Endothelial cell of umbilical vein (primary cell): ENCODE data around the gene C1QTNF4. TPM values are rescaled to one million over a fixed set of nuclear protein-coding genes. Genes with fewer than 3 reads are reported as not detected.

ENCODE experiments used
- BruUV-seq: library from RNA; stranded (reverse); fragments of 400-500 nt; replicated peaks from 2 replicates; lab custom pipeline; 2021; lab: Mats Ljungman, UMichigan
- CTCF ChIA-PET: fragments of 300-600, 350-600 bp; sonication (Branson Sonifier 250); formaldehyde crosslinking; loops from one replicate; lab custom pipeline; 2021; ENCODE audit warnings: antibody characterized with exemption, inconsistent platforms; lab: Charles Lee
- POLR2A ChIA-PET: fragments of 300-600, 350-600 bp; sonication (Branson Sonifier 250); formaldehyde crosslinking; loops from one replicate; lab custom pipeline; 2021; ENCODE audit warnings: antibody characterized with exemption, inconsistent platforms; lab: Charles Lee
- DNase-seq: peaks from one replicate; pipeline ENCODE4 v3.0.0-alpha.2; 2011; ENCODE audit warnings: low read depth, low spot score
- FAIRE-seq: peaks from 2 replicates; lab custom pipeline; 2011; peaks lifted over from hg19 to GRCh38; lab: Jason Lieb, UNC
- H2AFZ ChIP-seq: 2 replicates; pipeline ENCODE4 v1.6.0; 2012; ENCODE audit warnings: low read depth, low read length, control low read depth, inconsistent platforms
- H3K27ac ChIP-seq: 2 replicates; pipeline ENCODE4 v1.5.1; 2011; ENCODE audit warnings: low read depth, mild to moderate bottlenecking, control low read depth, low read length, moderate library complexity; ENCODE audit not compliant: insufficient read depth
- H3K27me3 ChIP-seq, 2 experiments: 2 replicates each; pipeline versions ENCODE4 v1.6.0 to v1.6.1; 2011; ENCODE audit warnings: low read length in 2 of 2, mixed read lengths in 1 of 2; ENCODE audit not compliant: control insufficient read depth in 2 of 2, insufficient read depth in 2 of 2
- H3K36me3 ChIP-seq, 2 experiments: 2 replicates in 1 of 2; 3 replicates in 1 of 2; pipeline ENCODE4 v1.5.1; 2011; ENCODE audit warnings: low read length in 2 of 2, mild to moderate bottlenecking in 1 of 2, moderate library complexity in 1 of 2; ENCODE audit not compliant: control insufficient read depth in 2 of 2, insufficient read depth in 2 of 2; ENCODE audit errors: extremely low read depth in 1 of 2
- H3K4me1 ChIP-seq: 3 replicates; pipeline ENCODE4 v1.5.1; 2011; ENCODE audit warnings: mild to moderate bottlenecking, low read length; ENCODE audit not compliant: control insufficient read depth, insufficient read depth; ENCODE audit errors: extremely low read depth
- H3K4me2 ChIP-seq: 2 replicates; pipeline ENCODE4 v1.6.1; 2011; ENCODE audit warnings: low read length, control low read depth, mixed read lengths; ENCODE audit not compliant: insufficient read depth
- H3K4me3 ChIP-seq, 3 experiments: fragments of 200-600 bp in 1 of 3; sonication (generic), shearing (Covaris generic) in 1 of 3; replicated peaks in 1 of 3; 2 replicates each; pipeline ENCODE4 v1.5.1; 2011 to 2016; ENCODE audit warnings: control low read depth in 3 of 3, low read length in 3 of 3, mild to moderate bottlenecking in 2 of 3, inconsistent platforms in 1 of 3, low read depth in 1 of 3, moderate library complexity in 1 of 3; ENCODE audit not compliant: insufficient read depth in 1 of 3
- H3K79me2 ChIP-seq: 2 replicates; pipeline ENCODE4 v1.6.0; 2012; ENCODE audit warnings: low read length, inconsistent platforms; ENCODE audit not compliant: control insufficient read depth, insufficient read depth
- H3K9ac ChIP-seq: replicated peaks from 2 replicates; pipeline ENCODE3; 2011; ENCODE audit warnings: low read length, control low read depth; ENCODE audit not compliant: insufficient read depth; ENCODE audit errors: extremely low read depth
- H3K9me1 ChIP-seq: replicated peaks from 3 replicates; pipeline ENCODE4 v1.6.0; 2011; ENCODE audit warnings: mild to moderate bottlenecking, low read length; ENCODE audit not compliant: control insufficient read depth, insufficient read depth; ENCODE audit errors: extremely low read depth
- H3K9me3 ChIP-seq: replicated peaks from 2 replicates; pipeline ENCODE4 v1.5.1; 2012; ENCODE audit warnings: low read length, inconsistent platforms; ENCODE audit not compliant: control insufficient read depth, insufficient read depth
- H4K20me1 ChIP-seq: replicated peaks from 2 replicates; pipeline ENCODE3; 2011; ENCODE audit warnings: mild to moderate bottlenecking, low read length; ENCODE audit not compliant: control insufficient read depth, insufficient read depth; ENCODE audit errors: extremely low read depth
- EZH2 ChIP-seq: IDR thresholded peaks from 2 replicates; pipeline ENCODE4 v1.6.1; 2012; ENCODE audit warnings: borderline replicate concordance, low read depth, mild to moderate bottlenecking, moderate library complexity, low read length, inconsistent platforms; ENCODE audit not compliant: severe bottlenecking
- FOS ChIP-seq: IDR thresholded peaks from 2 replicates; pipeline ENCODE4 v1.6.1; 2011; ENCODE audit warnings: mild to moderate bottlenecking, low read length, moderate library complexity, borderline replicate concordance; ENCODE audit not compliant: insufficient read depth
- GATA2 ChIP-seq: IDR thresholded peaks from 2 replicates; pipeline ENCODE4 v1.7.0; 2011; ENCODE audit warnings: low read depth, mild to moderate bottlenecking, moderate library complexity, mixed read lengths, low read length; ENCODE audit not compliant: insufficient read length, insufficient read depth
- JUN ChIP-seq: IDR thresholded peaks from 2 replicates; pipeline ENCODE4 v1.6.1; 2011; ENCODE audit warnings: borderline replicate concordance, low read depth; ENCODE audit not compliant: insufficient read length, insufficient read depth
- MAX ChIP-seq: IDR thresholded peaks from 2 replicates; pipeline ENCODE4 v1.6.1; 2011; ENCODE audit not compliant: insufficient read depth, insufficient read length
- MYC ChIP-seq: IDR thresholded peaks from one replicate; pipeline ENCODE4 v1.6.1; 2011; ENCODE audit warnings: mild to moderate bottlenecking, low read depth, low read length
- POLR2A ChIP-seq: IDR thresholded peaks from 2 replicates; pipeline ENCODE4 v1.6.1; 2012; ENCODE audit warnings: low read depth, mild to moderate bottlenecking, control low read depth, low read length
- POLR2AphosphoS5 ChIP-seq: IDR thresholded peaks from 2 replicates; pipeline ENCODE4 v1.6.1; 2012; ENCODE audit warnings: low read depth, mild to moderate bottlenecking, control low read depth, low read length, moderate library complexity; ENCODE audit not compliant: insufficient read depth
- dilution Hi-C: fragments of 300-500 bp; cut with MboI; formaldehyde crosslinking; loops from one replicate; pipeline ENCODE4 v1.15.0; 2019; ENCODE audit warnings: low sequenced_read_pairs; ENCODE audit not compliant: extremely low pct_ligation_motif_present
- intact Hi-C: fragments of 100-400 bp; cut with micrococcal nuclease; formaldehyde crosslinking; loops from one replicate; pipeline ENCODE4 v1.10.0; 2022
- polyA plus RNA-seq, 4 experiments: library from polyadenylated mRNA; depleted of rRNA in 3 of 4; stranded (reverse) in 3 of 4; unstranded in 1 of 4; fragments of >200 nt; gene quantifications; 2 replicates each; pipeline versions ENCODE4 v1.2.1 to v1.2.3, GENCODE V29; 2011 to 2012; ENCODE audit warnings: missing spikeins in 1 of 4
- total RNA-seq: library from RNA; stranded (reverse); gene quantifications from 2 replicates; pipeline ENCODE4 v1.2.3, GENCODE V29; 2021
- TF ChIP-seq, protein P1 (sequence below), 2 donors: IDR thresholded peaks; 1 replicate in 1 of 2; 2 replicates in 1 of 2; pipeline ENCODE4 v1.5.1; 2011; ENCODE audit warnings: low read length in 2 of 2, mild to moderate bottlenecking in 2 of 2, moderate library complexity in 2 of 2, control low read depth in 1 of 2, inconsistent platforms in 1 of 2, low read depth in 1 of 2; ENCODE audit not compliant: insufficient read depth in 1 of 2; ENCODE audit errors: extremely low read depth in 1 of 2

C1QTNF4 gene
- total and polyA plus RNA-seq, 2 donors (not counting 3 experiments of a cell fraction or from before 2014, with no cell fraction given): 1.7 to 5.4 TPM

DNA sequence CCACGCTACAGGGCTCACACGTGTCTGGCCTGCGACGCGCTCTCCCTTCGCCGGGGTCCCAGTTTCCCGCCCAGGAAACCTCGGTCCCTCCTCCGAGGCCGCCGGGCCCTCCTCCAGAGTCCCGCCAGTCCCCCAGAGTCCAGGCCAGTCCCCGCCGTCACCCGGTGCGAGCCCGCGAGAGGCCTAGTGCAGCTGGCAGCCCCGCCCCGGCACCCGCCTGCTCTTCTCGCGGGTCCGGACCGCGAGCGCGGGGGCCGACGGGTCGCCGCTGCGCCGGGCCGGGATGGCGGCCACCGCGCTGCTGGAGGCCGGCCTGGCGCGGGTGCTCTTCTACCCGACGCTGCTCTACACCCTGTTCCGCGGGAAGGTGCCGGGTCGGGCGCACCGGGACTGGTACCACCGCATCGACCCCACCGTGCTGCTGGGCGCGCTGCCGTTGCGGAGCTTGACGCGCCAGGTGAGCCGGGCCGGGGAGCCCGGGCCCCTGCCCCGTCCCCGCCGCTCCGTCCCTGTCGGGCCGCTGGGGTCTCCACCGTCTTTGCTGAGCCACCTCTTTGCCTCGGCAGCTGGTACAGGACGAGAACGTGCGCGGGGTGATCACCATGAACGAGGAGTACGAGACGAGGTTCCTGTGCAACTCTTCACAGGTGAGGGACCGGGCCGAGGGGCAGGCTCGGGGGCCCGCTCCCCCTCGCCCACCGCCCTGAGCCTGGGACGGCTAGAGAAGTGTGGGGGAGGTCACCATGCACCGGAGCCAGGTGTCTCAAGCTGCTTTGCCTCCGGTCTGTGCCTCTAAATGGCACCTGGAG is 28.7 kb downstream of the C1QTNF4 start, which contains the start of gene PTPMT1:
TSS of gene PTPMT1 (plus strand) at position 260 of the 809 bp plus-strand sequence. CDS start at position 284, 24 bp downstream.
- DNase-seq: peak; percentile 63
- dilution Hi-C loops: no loop called here
- CTCF ChIA-PET: interaction anchor here (1.0 to 1.8 kb wide), 5 partner anchors 9 to 14 kb away, joined by 3 to 7 read pairs (median 4); partner anchors contain the start of genes CELF1 and KBTBD4

More for the DNA sequence above, 28.7 kb downstream of the C1QTNF4 start, which contains the start of gene PTPMT1:
- TF ChIP-seq POLR2AphosphoS5: peak; percentile 94
- TF ChIP-seq FOS: no peak
- no peak for TF ChIP-seq GATA2
- TF ChIP-seq, protein P1, sequence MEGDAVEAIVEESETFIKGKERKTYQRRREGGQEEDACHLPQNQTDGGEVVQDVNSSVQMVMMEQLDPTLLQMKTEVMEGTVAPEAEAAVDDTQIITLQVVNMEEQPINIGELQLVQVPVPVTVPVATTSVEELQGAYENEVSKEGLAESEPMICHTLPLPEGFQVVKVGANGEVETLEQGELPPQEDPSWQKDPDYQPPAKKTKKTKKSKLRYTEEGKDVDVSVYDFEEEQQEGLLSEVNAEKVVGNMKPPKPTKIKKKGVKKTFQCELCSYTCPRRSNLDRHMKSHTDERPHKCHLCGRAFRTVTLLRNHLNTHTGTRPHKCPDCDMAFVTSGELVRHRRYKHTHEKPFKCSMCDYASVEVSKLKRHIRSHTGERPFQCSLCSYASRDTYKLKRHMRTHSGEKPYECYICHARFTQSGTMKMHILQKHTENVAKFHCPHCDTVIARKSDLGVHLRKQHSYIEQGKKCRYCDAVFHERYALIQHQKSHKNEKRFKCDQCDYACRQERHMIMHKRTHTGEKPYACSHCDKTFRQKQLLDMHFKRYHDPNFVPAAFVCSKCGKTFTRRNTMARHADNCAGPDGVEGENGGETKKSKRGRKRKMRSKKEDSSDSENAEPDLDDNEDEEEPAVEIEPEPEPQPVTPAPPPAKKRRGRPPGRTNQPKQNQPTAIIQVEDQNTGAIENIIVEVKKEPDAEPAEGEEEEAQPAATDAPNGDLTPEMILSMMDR (IDR thresholded peaks at IDR 0.05; ENCODE audit: extremely low read depth in 1 of 2, insufficient read depth in 1 of 2, low read depth in 1 of 2, low read length in 2 of 2): no peak
- TF ChIP-seq EZH2: no peak
- TF ChIP-seq MYC: no peak
- TF ChIP-seq MAX: peak; percentile 41
- no peak for TF ChIP-seq JUN
- peak; percentile 85 for TF ChIP-seq POLR2A
- no TSS peak for BruUV-seq
- POLR2A ChIA-PET: interaction anchor here (0.6 to 0.7 kb wide), 3 partner anchors 11 to 231 kb away, joined by 3 to 16 read pairs (median 7); no protein-coding TSS in a partner anchor
- Histone ChIP-seq H3K36me3 (peaks cover 0 to 2% of the 10 kb centered on the region in 2 experiments), H3K9me3 (no peaks in the 10 kb centered on the region), H4K20me1 (no peaks in the 10 kb centered on the region), H3K4me1 (peaks cover 9% of the 10 kb centered on the region), H3K27ac (peak within 1 kb of the TSS; percentile 56), H3K9me1 (no peaks in the 10 kb centered on the region), H2AFZ (peak within 1 kb of the TSS; percentile 45), H3K9ac (peak within 1 kb of the TSS; percentile 71), H3K4me3 (peak within 1 kb of the TSS; percentile 38 to 87 (median 69)), H3K79me2 (peaks cover 31% of the 10 kb centered on the region), H3K4me2 (peak within 1 kb of the TSS; percentile 26), H3K27me3 (no peaks in the 10 kb centered on the region)
- no peak for FAIRE-seq
- intact Hi-C loops: no loop called here
